Activated T-helper 17 cell treated with anti-CD3 and anti-CD28 coated beads, Interleukin-2, amount 50 U/mL, for 72 hours (primary cell): Measurements from ENCODE around the gene RAB5IF. TPM values are rescaled to one million over a fixed set of nuclear protein-coding genes. Genes with fewer than 3 reads are reported as not detected.
"Not testable (repeated sequence)": the region's sequence is repeated elsewhere in the genome, so short reads cannot be mapped to it uniquely, and the experiment has no call there.

Experiments used
- ATAC-seq: fragments of 150-1000 bp; cut with Tn5 transposase; replicated peaks from 2 replicates; pipeline ENCODE4 v1.10.0; 2021; ENCODE audit warnings: mild to moderate bottlenecking, moderate library complexity
- H3K27ac Mint-ChIP-seq: one replicate; pipeline ENCODE4 v1.8.0; 2022; ENCODE audit warnings: mixed read lengths
- H3K27me3 Mint-ChIP-seq: one replicate; pipeline ENCODE4 v1.8.0; 2022; ENCODE audit warnings: mixed read lengths
- H3K36me3 Mint-ChIP-seq: one replicate; pipeline ENCODE4 v1.8.0; 2022; ENCODE audit warnings: low read depth, mild to moderate bottlenecking, mixed read lengths
- H3K4me1 Mint-ChIP-seq: one replicate; pipeline ENCODE4 v1.8.0; 2022; ENCODE audit warnings: mixed read lengths
- H3K4me3 Mint-ChIP-seq: one replicate; pipeline ENCODE4 v1.8.0; 2022; ENCODE audit warnings: mild to moderate bottlenecking, mixed read lengths
- H3K9me3 Mint-ChIP-seq: one replicate; pipeline ENCODE4 v1.8.0; 2022; ENCODE audit warnings: mixed read lengths
- total RNA-seq, 2 donors: library from RNA; stranded (reverse); gene quantifications; one replicate each; pipeline ENCODE4 v1.2.3, GENCODE V29; 2022

Gene RAB5IF
- total RNA-seq, result 100 to 1,000 TPM in 1 of 2 donors, 10 to 100 TPM in 1; 60.8 to 186 TPM

- Mint-ChIP-seq H3K4me3 (peak within 1 kb of the TSS; percentile 90), H3K36me3 (peaks cover 54% of the 10 kb centered on the region)
Measured at GRCh38 chr20:36605399-36606157, at the start of gene RAB5IF. Gene RAB5IF (plus strand): TSS chr20:36605779. CDS start chr20:36605952, 173 bp downstream.

GRCh38 chr20:36562724-36563123, 42.9 kb upstream of the RAB5IF start:
- Mint-ChIP-seq H3K36me3 (no peaks in the 10 kb centered on the region), H3K4me3 (no peak overlapping the region), H3K4me1 (peaks cover 4% of the 10 kb centered on the region), H3K27me3 (no peaks in the 10 kb centered on the region), H3K27ac (no peak overlapping the region), H3K9me3 (peaks cover 4% of the 10 kb centered on the region)
- ATAC-seq, result no peak

More at GRCh38 chr20:36605399-36606157, at the start of gene RAB5IF:
- peak; percentile 89 for ATAC-seq
- no peaks in the 10 kb centered on the region for H3K27me3 Mint-ChIP-seq
- no peaks in the 10 kb centered on the region for H3K9me3 Mint-ChIP-seq
- H3K27ac Mint-ChIP-seq, result peak within 1 kb of the TSS; percentile 96
- peaks cover 4% of the 10 kb centered on the region for H3K4me1 Mint-ChIP-seq

GRCh38 chr20:36563374-36563773, 42.2 kb upstream of the RAB5IF start:
- no peak for ATAC-seq
- Mint-ChIP-seq H3K36me3 (no peaks in the 10 kb centered on the region), H3K27ac (peak overlapping the region; percentile 5), H3K4me1 (peaks cover 4% of the 10 kb centered on the region), H3K9me3 (peaks cover 4% of the 10 kb centered on the region), H3K27me3 (no peaks in the 10 kb centered on the region), H3K4me3 (no peak overlapping the region)

GRCh38 chr20:36564078-36564725, 41.4 kb upstream of the RAB5IF start:
- H3K27ac Mint-ChIP-seq, result peak overlapping the region; percentile 5
- H3K27me3 Mint-ChIP-seq, ATAC-seq, H3K36me3 Mint-ChIP-seq, H3K4me3 Mint-ChIP-seq, H3K4me1 Mint-ChIP-seq, H3K9me3 Mint-ChIP-seq: not testable (repeated sequence)

GRCh38 chr20:36564726-36565121, 40.9 kb upstream of the RAB5IF start:
- H3K4me1 Mint-ChIP-seq, H3K27me3 Mint-ChIP-seq, H3K4me3 Mint-ChIP-seq, H3K9me3 Mint-ChIP-seq, H3K36me3 Mint-ChIP-seq, ATAC-seq, H3K27ac Mint-ChIP-seq: not testable (repeated sequence)

- peaks cover 4% of the 10 kb centered on the region for H3K4me1 Mint-ChIP-seq
- no peak overlapping the region for H3K27ac Mint-ChIP-seq
- no peak overlapping the region for H3K4me3 Mint-ChIP-seq
- no peaks in the 10 kb centered on the region for H3K36me3 Mint-ChIP-seq
- no peaks in the 10 kb centered on the region for H3K27me3 Mint-ChIP-seq
- no peak for ATAC-seq
- H3K9me3 Mint-ChIP-seq, result peaks cover 4% of the 10 kb centered on the region
Measured at GRCh38 chr20:36565520-36565919, 40.1 kb upstream of the RAB5IF start.

GRCh38 chr20:36569847-36570429, 35.6 kb upstream of the RAB5IF start:
- Mint-ChIP-seq H3K36me3 (peaks cover 12% of the 10 kb centered on the region), H3K27ac (no peak overlapping the region), H3K9me3 (peaks cover under 1% of the 10 kb centered on the region), H3K4me1 (peaks cover 17% of the 10 kb centered on the region), H3K4me3 (no peak overlapping the region), H3K27me3 (no peaks in the 10 kb centered on the region)
- ATAC-seq, result no peak

GRCh38 chr20:36571564-36572504, 33.7 kb upstream of the RAB5IF start:
- Mint-ChIP-seq H3K9me3 (no peaks in the 10 kb centered on the region), H3K36me3 (peaks cover 30% of the 10 kb centered on the region), H3K4me3 (peak overlapping the region; percentile 90), H3K4me1 (peaks cover 25% of the 10 kb centered on the region), H3K27me3 (no peaks in the 10 kb centered on the region), H3K27ac (peak overlapping the region; percentile 98)
- no peak for ATAC-seq

GRCh38 chr20:36572701-36573102, 32.9 kb upstream of the RAB5IF start:
- Mint-ChIP-seq H3K27ac (peak overlapping the region; percentile 98), H3K27me3 (no peaks in the 10 kb centered on the region), H3K4me1 (peaks cover 25% of the 10 kb centered on the region), H3K4me3 (peak overlapping the region; percentile 90), H3K9me3 (no peaks in the 10 kb centered on the region), H3K36me3 (peaks cover 34% of the 10 kb centered on the region)
- peak; percentile 90 for ATAC-seq

- Mint-ChIP-seq H3K27me3 (no peaks in the 10 kb centered on the region), H3K27ac (peak within 1 kb of the TSS; percentile 98), H3K4me3 (peak within 1 kb of the TSS; percentile 98), H3K36me3 (peaks cover 40% of the 10 kb centered on the region), H3K9me3 (no peaks in the 10 kb centered on the region), H3K4me1 (peaks cover 25% of the 10 kb centered on the region)
- ATAC-seq, result peak; percentile 73
Measured at GRCh38 chr20:36573103-36573797, 32.3 kb upstream of the RAB5IF start, which contains the start of gene TGIF2. Gene TGIF2 (plus strand): TSS chr20:36573597. CDS start chr20:36578775, 5,178 bp downstream.

GRCh38 chr20:36573798-36574365, 31.7 kb upstream of the RAB5IF start:
- Mint-ChIP-seq H3K36me3 (peaks cover 46% of the 10 kb centered on the region), H3K4me3 (peak overlapping the region; percentile 98), H3K27me3 (no peaks in the 10 kb centered on the region), H3K4me1 (peaks cover 25% of the 10 kb centered on the region), H3K27ac (no peak overlapping the region), H3K9me3 (no peaks in the 10 kb centered on the region)
- ATAC-seq, result no peak

- H3K4me3 Mint-ChIP-seq, result peak overlapping the region; percentile 98
- H3K36me3 Mint-ChIP-seq, result peaks cover 53% of the 10 kb centered on the region
- no peaks in the 10 kb centered on the region for H3K9me3 Mint-ChIP-seq
- H3K27me3 Mint-ChIP-seq, result no peaks in the 10 kb centered on the region
- H3K4me1 Mint-ChIP-seq, result peaks cover 25% of the 10 kb centered on the region
- peak overlapping the region; percentile 95 for H3K27ac Mint-ChIP-seq
- ATAC-seq, result peak; percentile 1
Measured at GRCh38 chr20:36574366-36575135, 31.0 kb upstream of the RAB5IF start.

GRCh38 chr20:36576081-36576445, 29.5 kb upstream of the RAB5IF start:
- Mint-ChIP-seq H3K36me3 (peaks cover 68% of the 10 kb centered on the region), H3K4me3 (peak overlapping the region; percentile 98), H3K27me3 (no peaks in the 10 kb centered on the region), H3K4me1 (peaks cover 31% of the 10 kb centered on the region), H3K27ac (no peak overlapping the region), H3K9me3 (no peaks in the 10 kb centered on the region)
- ATAC-seq, result no peak
